Left lung (tissue), 10 donors: Measurements from ENCODE around the gene NPHP4. TPM values are rescaled to one million over a fixed set of nuclear protein-coding genes. Genes with fewer than 3 reads are reported as not detected.

Experiments used
- ATAC-seq: fragments of 200-7000 bp; cut with Tn5 transposase; one replicate; pipeline ENCODE4 v1.9.1; 2020; ENCODE audit warnings: moderate library complexity
- DNase-seq, 4 donors: peaks; one replicate each; pipeline ENCODE4 v3.0.0-alpha.2; 2013 to 2020
- H3K27ac ChIP-seq, 2 donors: fragments of 200-600 bp; sonication (generic) in 1 of 2; one replicate each; pipeline versions ENCODE4 v1.5.0 to v1.8.0; 2020 to 2021
- H3K27me3 ChIP-seq, 2 donors: fragments of 200-600 bp; sonication (generic) in 1 of 2; one replicate each; pipeline versions ENCODE4 v1.5.0 to v1.8.0; 2020 to 2021
- H3K36me3 ChIP-seq, 2 donors: fragments of 200-600 bp; sonication (generic) in 1 of 2; one replicate each; pipeline versions ENCODE4 v1.5.0 to v1.8.0; 2020 to 2021
- H3K4me1 ChIP-seq, 2 donors: fragments of 200-600 bp; one replicate each; pipeline ENCODE4 v1.8.0; 2021
- H3K4me3 ChIP-seq, 2 donors: fragments of 200-600 bp; sonication (generic) in 1 of 2; one replicate each; pipeline versions ENCODE4 v1.5.0 to v1.8.0; 2020 to 2021; ENCODE audit warnings: mild to moderate bottlenecking in 1 of 2
- H3K9me3 ChIP-seq, 2 donors: fragments of 200-600 bp; sonication (generic) in 1 of 2; one replicate each; pipeline versions ENCODE4 v1.5.0 to v1.8.0; 2020 to 2021
- CTCF ChIP-seq, 2 donors: fragments of 200-600 bp; sonication (generic) in 1 of 2; IDR thresholded peaks; one replicate each; pipeline versions ENCODE4 v1.5.0 to v1.8.0; 2021; ENCODE audit warnings: antibody characterized with exemption in 2 of 2
- intact Hi-C, 2 donors: fragments of 100-400 bp; cut with DNase I; formaldehyde crosslinking; loops; one replicate each; pipeline versions ENCODE4 v1.11.2 to v1.14.2; 2022
- polyA plus RNA-seq, 6 donors: library from polyadenylated mRNA; unstranded; fragments of 120-200 nt; gene quantifications; one replicate each; pipeline ENCODE4 v1.2.1, GENCODE V29; 2013; ENCODE audit not compliant: insufficient read length in 6 of 6
- total RNA-seq, 2 donors: library from RNA; stranded (reverse); fragmentation: NEBNext Ultra II Directional; extraction: Animal tissue kit (Norgen Biotek cat#: 25700); gene quantifications; one replicate each; pipeline ENCODE4 v1.2.1, GENCODE V29; 2021
- donor health status: DM: no; HTN: yes; CAD: no.
- donor health status: DM: no; HTN: no; CAD: no.

The NPHP4 gene
- total and polyA plus RNA-seq, 8 donors: 9.4 to 16.4 (median 10.2) TPM

GRCh38 chr1:5890346-5891106, 101.7 kb downstream of the NPHP4 start:
- no peak for TF ChIP-seq CTCF (IDR thresholded peaks at IDR 0.05)
- Histone ChIP-seq H3K9me3 (no peaks in the 10 kb centered on the region), H3K4me3 (no peak overlapping the region), H3K4me1 (no peaks in the 10 kb centered on the region), H3K36me3 (peaks cover 0 to 39% of the 10 kb centered on the region in 2 donors), H3K27me3 (no peaks in the 10 kb centered on the region), H3K27ac (no peak overlapping the region)
- intact Hi-C loops: no loop called here
- DNase-seq (peak in 1 of 4 donors; percentile 45), ATAC-seq (no peak)

- no peaks in the 10 kb centered on the region for H3K9me3 ChIP-seq
- H3K27me3 ChIP-seq: no peaks in the 10 kb centered on the region
- TF ChIP-seq CTCF (IDR thresholded peaks at IDR 0.05): no peak
- no peaks in the 10 kb centered on the region for H3K4me1 ChIP-seq
- intact Hi-C loops: no loop called here
- ATAC-seq (no peak), DNase-seq (peak in 2 of 4 donors; percentile 14 to 61)
- no peak overlapping the region for H3K27ac ChIP-seq
- peaks cover 0 to 41% of the 10 kb centered on the region in 2 donors for H3K36me3 ChIP-seq
- H3K4me3 ChIP-seq: no peak overlapping the region
Measured at GRCh38 chr1:5889901-5890300, 102.3 kb downstream of the NPHP4 start.

- no peaks in the 10 kb centered on the region for H3K27me3 ChIP-seq
- peaks cover 0 to 41% of the 10 kb centered on the region in 2 donors for H3K36me3 ChIP-seq
- ATAC-seq: no peak
- peak in 1 of 4 donors; percentile 59 for DNase-seq
- no peak overlapping the region for H3K27ac ChIP-seq
- no peak overlapping the region for H3K4me3 ChIP-seq
- intact Hi-C loops: no loop called here
- H3K9me3 ChIP-seq: no peaks in the 10 kb centered on the region
- H3K4me1 ChIP-seq: no peaks in the 10 kb centered on the region
- no peak for TF ChIP-seq CTCF (IDR thresholded peaks at IDR 0.05)
Measured at GRCh38 chr1:5889462-5889861, 102.8 kb downstream of the NPHP4 start.

- no peak for TF ChIP-seq CTCF (IDR thresholded peaks at IDR 0.05)
- Histone ChIP-seq H3K4me1 (no peaks in the 10 kb centered on the region), H3K27me3 (no peaks in the 10 kb centered on the region), H3K4me3 (no peak overlapping the region), H3K36me3 (peaks cover 0 to 42% of the 10 kb centered on the region in 2 donors), H3K9me3 (no peaks in the 10 kb centered on the region), H3K27ac (no peak overlapping the region)
- DNase-seq: no peak
- ATAC-seq: no peak
- intact Hi-C loops: no loop called here
Measured at GRCh38 chr1:5888606-5889211, 103.5 kb downstream of the NPHP4 start.

GRCh38 chr1:5887971-5888361, 104.3 kb downstream of the NPHP4 start:
- peaks cover 0 to 50% of the 10 kb centered on the region in 2 donors for H3K36me3 ChIP-seq
- intact Hi-C loops: no loop called here
- ATAC-seq (no peak), DNase-seq (peak in 1 of 4 donors; percentile 58)
- no peaks in the 10 kb centered on the region for H3K27me3 ChIP-seq
- H3K9me3 ChIP-seq: no peaks in the 10 kb centered on the region
- H3K4me1 ChIP-seq: no peaks in the 10 kb centered on the region
- no peak overlapping the region for H3K27ac ChIP-seq
- H3K4me3 ChIP-seq: no peak overlapping the region
- TF ChIP-seq CTCF (IDR thresholded peaks at IDR 0.05): no peak
